ENCODE results near the gene RS1.

DNA sequence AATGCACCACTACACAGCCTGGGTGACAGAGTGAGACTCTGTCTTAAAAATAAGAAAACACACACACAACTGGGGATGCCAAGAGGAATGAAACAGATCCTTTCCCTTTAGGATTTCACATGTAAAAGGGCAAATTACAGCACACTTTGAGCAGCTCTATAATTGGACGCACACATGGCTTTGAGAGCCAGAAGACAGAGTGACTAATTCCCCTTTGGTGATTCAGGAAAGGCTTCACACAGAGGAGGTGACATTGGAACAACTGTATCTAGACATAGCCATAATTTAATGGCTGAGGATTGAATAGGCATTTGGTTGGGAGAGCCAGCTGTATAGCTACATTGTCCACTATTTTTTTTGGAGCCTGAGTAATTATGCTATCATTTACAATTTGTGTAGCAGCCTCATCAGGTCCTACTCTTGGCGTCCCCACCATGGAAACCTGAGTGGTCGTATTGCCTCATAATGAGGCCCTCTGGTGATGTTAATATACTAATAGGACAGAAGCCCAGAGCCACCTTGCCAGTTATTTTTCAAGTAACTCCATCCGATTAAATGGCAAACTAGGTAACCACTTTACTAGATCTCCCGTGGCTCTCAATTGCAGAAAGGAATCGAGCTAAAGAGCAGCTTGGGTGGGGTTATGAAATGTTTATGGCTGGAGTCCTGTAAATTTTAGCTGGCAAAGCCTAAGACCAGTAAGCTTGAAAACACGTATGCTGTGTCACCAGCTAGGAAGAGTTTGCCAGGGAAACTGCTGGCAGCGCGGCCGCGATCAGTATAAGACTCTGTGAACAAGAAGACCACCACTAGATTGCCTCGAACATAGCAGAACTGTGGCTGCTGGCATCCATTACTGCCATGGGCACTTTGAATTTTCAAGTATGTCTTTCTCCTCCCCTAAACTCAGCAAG, 27.1 kb upstream of the RS1 start:
- TF ChIP-seq, protein P1, sequence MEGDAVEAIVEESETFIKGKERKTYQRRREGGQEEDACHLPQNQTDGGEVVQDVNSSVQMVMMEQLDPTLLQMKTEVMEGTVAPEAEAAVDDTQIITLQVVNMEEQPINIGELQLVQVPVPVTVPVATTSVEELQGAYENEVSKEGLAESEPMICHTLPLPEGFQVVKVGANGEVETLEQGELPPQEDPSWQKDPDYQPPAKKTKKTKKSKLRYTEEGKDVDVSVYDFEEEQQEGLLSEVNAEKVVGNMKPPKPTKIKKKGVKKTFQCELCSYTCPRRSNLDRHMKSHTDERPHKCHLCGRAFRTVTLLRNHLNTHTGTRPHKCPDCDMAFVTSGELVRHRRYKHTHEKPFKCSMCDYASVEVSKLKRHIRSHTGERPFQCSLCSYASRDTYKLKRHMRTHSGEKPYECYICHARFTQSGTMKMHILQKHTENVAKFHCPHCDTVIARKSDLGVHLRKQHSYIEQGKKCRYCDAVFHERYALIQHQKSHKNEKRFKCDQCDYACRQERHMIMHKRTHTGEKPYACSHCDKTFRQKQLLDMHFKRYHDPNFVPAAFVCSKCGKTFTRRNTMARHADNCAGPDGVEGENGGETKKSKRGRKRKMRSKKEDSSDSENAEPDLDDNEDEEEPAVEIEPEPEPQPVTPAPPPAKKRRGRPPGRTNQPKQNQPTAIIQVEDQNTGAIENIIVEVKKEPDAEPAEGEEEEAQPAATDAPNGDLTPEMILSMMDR (conservative IDR thresholded peaks at IDR 0.05): no peak
- TF ChIP-seq ZFX (IDR thresholded peaks at IDR 0.05): no peak

Measured in C4-2B (cell line).